GM10266 (cell line): ENCODE data around the gene LRRC31.

ENCODE experiments used
- DNase-seq: peaks from one replicate; pipeline ENCODE4 v3.0.0; 2012; ENCODE audit errors: extremely low spot score
- TF ChIP-seq, protein P1 (sequence below): IDR thresholded peaks from 2 replicates; pipeline ENCODE4 v1.5.1; 2012; ENCODE audit warnings: mild to moderate bottlenecking, low read depth; ENCODE audit not compliant: control insufficient read depth, insufficient read depth; ENCODE audit errors: missing control alignments

Gene LRRC31

DNA sequence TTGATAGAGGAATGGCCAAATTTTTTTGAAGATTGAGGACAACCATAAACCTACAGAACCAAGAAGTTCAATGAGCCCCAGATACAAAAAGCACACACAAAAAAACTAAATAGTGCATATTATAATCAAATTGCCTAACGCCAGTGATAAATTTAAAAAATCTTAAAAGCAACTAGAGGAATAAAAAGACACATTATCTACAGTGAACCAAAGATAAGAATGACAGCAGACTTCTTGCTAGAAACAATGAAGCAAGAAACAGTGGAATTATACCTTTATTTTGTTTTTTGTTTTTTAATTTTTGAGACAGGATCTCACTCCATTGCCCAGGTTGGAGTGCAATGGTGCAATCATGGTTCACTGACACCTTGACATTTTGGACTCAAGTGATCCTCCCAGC, 31.7 kb upstream of the LRRC31 start:
- TF ChIP-seq, protein P1, sequence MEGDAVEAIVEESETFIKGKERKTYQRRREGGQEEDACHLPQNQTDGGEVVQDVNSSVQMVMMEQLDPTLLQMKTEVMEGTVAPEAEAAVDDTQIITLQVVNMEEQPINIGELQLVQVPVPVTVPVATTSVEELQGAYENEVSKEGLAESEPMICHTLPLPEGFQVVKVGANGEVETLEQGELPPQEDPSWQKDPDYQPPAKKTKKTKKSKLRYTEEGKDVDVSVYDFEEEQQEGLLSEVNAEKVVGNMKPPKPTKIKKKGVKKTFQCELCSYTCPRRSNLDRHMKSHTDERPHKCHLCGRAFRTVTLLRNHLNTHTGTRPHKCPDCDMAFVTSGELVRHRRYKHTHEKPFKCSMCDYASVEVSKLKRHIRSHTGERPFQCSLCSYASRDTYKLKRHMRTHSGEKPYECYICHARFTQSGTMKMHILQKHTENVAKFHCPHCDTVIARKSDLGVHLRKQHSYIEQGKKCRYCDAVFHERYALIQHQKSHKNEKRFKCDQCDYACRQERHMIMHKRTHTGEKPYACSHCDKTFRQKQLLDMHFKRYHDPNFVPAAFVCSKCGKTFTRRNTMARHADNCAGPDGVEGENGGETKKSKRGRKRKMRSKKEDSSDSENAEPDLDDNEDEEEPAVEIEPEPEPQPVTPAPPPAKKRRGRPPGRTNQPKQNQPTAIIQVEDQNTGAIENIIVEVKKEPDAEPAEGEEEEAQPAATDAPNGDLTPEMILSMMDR: no peak
- DNase-seq: no peak

DNA sequence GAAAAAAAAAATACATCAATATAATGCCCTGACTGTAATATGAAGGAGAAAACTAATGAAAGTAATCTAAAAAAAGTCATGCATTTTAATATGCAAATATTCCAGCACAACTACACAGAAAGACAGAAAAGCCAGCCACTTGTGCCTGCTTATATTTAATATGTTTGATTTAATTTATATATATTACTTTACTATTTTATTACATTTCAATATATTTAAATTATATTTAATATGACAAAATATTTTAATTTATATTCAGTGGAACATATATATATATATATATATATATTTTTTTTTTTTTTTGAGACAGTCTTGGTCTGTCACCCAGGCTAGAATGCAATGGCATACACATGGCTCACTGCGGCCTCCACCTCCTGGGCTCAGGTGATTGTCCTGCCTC, 27.5 kb upstream of the LRRC31 start:
- DNase-seq: no peak
- TF ChIP-seq, protein P1: no peak

DNA sequence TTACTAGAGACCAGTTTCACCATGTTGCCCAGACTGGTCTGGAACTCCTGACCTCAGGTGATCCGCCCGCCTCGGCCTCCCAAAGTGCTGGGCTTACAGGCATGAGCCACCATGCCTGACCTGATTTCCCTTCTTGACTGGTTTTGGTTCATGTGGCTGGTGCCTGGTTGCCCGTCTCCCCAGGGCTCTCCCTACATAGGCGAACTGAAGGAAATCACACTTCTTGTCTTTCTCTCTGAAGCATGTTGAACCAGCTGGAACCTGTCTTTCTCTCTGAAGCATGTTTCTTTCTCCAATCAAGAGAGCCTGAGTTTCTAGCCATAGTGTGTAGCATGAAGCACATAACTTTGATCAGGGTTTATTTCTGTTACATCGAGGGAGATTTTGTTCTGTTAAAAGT, 25.3 kb upstream of the LRRC31 start:
- no peak for DNase-seq
- TF ChIP-seq, protein P1: no peak

DNA sequence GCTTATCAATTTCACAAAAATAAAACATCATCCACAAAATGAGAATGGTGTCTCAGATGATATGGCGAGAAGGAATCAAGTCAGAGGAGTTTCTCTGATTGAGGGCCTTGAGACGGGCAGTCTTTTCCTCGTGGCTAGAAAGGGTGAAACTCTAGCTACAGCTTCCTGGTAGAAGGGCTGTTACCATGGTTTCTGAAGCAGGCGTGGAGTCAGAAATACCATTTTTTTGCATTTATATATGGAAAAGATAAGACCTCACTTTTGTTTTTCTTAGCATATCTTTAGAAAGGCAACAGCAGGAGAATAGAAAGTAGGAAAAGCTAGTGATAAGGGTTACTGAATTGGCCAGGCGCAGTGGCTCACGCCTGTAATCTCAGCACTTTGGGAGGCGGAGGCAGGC, 24.4 kb upstream of the LRRC31 start:
- TF ChIP-seq, protein P1: no peak
- no peak for DNase-seq

DNA sequence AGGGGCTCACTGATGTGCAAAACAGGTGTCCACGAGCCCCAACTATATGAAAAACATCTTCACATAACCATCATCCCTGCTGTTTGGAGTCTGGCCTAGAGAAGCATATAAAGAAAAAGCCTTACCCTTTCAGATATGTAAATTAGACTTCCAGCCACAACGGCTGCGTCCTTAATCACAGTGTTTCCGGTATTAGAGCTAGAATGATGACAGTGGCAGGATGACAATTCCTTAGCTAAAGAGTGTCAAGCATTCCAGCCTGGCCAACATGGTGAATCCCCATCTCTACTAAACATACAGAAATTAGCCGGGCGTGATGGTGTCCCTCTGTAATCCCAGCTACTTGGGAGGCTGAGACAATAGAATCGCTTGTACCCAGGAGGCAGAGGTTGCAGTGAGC, 22.2 kb upstream of the LRRC31 start:
- no peak for DNase-seq
- TF ChIP-seq, protein P1: no peak

DNA sequence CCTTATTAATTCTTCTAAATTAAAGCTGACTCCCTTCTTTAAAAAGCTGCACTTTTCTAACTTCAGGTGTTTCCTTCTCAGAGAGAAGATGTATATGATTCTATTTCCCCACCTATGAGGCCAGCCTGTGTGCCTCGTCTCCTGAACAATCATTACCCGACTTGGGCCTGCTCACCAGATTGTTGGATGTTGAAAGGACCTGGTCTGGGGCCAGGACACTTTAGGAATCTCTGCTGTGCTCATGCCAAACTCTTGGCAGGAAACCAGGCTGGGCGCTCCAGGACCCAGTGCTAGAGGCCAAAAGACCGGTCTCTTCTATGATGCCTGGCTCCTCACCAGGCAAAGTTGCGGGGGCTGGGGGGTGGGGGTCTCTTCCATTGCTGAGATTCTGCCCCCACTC, 16.9 kb upstream of the LRRC31 start:
- no peak for DNase-seq

DNA sequence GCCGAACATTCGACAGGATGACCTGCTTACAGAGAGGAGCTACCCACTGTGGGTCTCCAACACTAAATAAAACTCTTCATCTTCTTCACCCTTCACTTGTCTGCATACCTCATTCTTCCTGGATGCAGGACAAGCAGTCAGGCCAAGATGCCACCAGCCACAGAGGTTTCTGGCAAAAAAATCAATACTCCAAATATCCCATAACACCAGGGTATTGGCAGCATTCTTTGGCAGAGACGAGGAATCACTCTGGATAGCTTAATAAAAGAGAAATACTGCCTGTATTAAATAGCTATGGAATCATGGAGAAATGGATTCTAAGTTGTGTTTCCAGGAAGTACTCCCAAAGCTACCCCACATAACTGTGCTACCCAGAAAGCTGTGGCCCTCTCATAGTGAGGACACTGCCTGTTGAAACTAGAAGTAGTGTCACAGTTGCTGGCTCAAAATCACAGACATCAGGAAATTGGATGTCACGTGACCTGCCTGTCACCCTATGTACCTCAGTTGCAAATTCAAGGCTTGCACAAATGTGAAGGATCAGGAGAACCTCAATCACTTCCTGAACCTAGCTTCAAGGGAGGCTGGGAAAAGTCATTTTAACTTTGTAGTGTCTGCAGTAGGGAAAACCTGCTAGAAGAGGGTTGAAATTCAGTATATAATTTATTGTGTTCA, 11.0 kb upstream of the LRRC31 start:
- TF ChIP-seq, protein P1: no peak
- DNase-seq: no peak

More for the DNA sequence above, 16.9 kb upstream of the LRRC31 start:
- TF ChIP-seq, protein P1: no peak
